Astrocyte of the hippocampus (primary cell): ENCODE results near the gene JRKL.
"Not testable (repeated sequence)": the region's sequence is repeated elsewhere in the genome, so short reads cannot be mapped to it uniquely, and the experiment has no call there.

ENCODE experiments used
- DNase-seq: peaks from one replicate; pipeline ENCODE4 v3.0.0; 2011; ENCODE audit warnings: low read depth, low spot score

The JRKL gene

DNA sequence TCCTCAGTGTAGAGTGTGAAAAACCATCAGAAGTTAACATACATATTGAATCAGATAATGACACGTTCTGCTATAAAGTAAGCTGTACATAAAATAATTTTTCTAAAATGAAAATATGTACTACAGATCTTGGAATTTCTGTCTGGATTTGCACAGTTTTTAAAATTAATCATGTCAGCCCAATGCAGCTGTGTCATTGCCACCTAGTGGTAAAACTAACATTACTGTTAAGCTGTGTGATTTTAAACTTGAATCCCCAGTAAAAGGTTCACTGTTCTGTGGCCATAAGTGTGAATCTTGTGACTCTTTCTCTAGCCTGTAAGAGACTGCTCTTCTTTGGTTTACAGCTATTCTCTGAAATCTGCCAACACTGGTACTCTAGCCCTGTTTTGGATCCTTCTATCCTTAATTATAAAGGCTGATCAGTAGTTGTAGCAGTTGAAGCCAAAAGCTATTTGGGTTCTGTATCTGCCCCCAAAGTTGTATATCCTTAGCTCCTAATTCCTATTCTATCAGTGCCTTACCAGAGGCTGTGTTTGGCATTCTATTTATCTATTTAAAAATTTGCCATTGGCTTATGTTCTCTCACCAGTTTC, 4.0 kb downstream of the JRKL start:
- DNase-seq: peak; percentile 57

DNA sequence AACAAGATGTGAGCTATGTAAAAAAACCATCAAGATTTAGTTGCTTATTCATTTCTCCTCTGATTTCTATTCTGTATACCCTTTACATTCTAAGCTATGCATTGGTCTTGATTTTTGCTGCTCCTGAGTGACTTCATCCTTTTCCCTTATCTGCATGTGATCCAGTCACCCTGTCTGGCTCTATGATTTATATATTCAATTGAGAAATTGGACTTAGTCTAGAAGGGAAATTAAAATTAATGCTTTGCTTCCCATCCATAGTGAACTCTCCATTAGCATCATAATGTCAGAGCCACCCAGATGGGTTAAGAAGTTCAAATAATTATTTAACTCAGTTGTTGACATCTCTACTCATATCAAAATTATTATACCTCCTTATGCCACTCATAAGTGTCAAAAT, 5.0 kb downstream of the JRKL start:
- no peak for DNase-seq

DNA sequence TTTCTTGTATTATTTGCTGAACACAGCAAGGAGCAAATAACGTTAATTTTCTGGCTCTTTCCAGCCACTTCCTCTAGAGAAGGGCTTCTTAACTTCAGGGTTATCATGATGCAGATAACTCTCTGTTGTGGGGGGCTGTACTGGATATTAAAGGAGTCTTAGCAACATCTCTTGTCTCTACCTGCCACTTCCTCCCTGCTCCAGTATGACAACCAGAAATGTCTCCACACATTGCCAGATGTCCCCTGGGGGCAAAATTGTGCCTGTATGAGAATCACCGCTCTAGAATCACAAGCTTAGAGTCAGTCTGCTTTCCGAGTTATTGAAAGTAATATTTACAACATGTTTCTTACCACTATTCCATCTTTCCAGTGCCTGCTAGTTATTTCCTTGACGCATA, 6.8 kb downstream of the JRKL start:
- DNase-seq: no peak

DNA sequence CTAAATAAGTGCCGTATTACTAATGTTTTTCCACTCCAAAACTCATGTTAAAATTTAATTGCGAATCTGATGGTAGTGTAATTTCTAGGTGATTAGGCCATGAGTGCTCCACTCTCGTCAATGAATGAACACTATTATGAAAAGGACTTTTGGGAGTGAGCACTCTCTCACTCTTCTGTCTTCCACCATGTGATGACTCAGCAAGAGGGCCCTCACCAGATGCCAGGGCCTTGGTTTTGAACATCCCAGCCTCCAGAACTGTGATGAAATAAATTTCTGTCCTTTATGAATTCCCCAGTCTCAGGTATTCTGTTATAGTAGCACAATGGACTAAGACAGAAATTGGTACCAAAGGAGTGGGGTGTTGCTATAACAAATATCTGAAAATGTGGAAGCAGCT, 8.1 kb downstream of the JRKL start:
- no peak for DNase-seq

DNA sequence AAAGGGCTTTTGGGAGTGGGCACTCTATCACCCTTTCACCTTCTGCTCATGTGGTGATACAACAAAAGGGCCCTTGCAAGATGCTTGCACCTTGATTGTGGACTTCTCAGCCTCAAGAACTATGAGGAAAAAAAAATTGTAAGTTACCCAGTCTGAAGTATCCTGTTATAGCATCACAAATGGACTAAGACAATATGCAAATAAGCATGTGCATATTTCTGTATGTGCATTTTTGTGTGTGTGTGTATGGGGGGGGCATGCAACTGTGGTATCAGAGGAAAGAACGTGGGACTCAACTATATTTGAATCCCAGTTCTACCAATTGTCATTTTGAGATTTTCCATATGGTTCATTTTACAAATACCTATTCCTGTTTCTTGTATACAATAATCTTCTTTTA, 10.9 kb downstream of the JRKL start:
- no peak for DNase-seq

DNA sequence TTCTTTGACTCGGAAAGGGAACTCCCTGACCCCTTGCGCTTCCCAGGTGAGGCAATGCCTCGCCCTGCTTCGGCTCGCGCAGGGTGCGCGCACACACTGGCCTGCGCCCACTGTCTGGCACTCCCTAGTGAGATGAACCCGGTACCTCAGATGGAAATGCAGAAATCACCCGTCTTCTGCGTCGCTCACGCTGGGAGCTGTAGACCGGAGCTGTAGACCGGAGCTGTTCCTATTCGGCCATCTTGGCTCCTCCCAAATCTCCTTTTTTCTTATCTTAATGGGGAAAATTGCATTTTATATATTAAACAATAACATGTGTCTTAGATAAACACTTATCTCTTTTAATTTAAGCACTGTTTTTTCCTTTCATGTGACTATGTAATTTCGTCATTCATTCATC, 21.6 kb downstream of the JRKL start:
- not testable (repeated sequence) for DNase-seq

DNA sequence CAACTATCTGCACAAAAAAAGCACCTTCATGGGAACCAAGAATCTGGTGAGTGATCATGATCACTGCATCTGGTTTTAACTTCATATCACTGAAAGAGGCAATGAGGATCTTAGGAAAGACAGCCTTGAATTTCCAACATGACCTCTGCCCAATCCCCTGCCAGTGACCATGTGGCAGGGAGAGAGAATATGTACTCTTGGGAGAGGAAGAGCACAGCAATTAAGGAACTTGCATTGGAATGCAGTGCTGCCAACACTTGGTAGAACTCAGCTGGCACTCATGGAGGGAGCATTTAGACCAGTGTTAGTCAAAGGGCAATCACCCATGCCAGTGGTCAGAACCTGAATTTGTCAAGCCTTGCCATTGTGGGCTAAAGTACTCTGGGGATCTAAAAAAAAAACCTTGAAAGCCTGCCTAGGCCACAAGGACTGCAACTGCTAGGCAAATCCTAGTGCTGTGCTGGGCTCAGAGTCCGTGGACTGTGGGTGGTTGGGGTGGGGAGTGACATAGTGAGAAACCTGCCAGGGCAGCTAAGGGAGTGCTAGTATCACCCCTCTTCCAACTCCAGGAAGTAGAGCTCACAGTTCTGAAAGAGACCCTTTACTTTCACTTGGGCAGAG, 23.1 kb downstream of the JRKL start:
- peak; percentile 5 for DNase-seq

DNA sequence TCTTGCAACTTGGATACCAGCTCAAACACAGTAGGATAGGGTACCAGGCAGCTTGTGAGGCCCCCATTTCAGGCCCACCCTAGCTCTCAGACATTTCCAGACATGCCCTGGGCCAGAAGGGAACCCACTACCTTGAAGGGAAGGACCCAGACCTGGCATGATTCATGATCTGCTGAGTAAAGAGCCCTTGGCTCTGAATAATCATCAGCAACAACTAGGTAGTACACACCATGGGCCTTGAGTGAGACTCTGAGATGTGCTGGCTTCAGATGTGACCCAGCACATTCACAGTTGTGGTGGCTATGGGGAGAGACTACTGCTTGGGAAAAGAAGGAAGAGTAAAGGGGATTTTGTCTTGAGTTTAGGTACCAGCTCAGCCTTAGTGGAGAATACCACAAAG, 23.6 kb downstream of the JRKL start:
- DNase-seq: no peak

DNA sequence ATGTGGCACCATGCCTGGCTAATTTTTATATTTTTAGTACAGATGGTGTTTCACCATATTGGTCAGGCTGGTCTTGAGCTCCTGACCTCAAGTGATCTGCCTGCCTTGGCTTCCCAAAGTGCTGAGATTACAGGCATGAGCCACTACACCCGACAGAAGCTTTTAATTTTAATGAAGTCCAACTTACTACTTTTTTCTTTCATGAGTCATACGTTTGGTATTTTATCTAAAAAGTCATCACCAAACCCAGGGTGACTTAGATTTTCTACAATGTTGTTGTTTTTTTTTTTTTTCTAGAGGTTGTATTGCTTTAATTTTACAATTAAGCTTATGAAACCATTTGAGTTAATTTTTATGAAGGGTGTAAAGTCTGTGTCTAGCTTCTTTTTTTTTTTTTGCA, 34.9 kb downstream of the JRKL start:
- peak; percentile 51 for DNase-seq

DNA sequence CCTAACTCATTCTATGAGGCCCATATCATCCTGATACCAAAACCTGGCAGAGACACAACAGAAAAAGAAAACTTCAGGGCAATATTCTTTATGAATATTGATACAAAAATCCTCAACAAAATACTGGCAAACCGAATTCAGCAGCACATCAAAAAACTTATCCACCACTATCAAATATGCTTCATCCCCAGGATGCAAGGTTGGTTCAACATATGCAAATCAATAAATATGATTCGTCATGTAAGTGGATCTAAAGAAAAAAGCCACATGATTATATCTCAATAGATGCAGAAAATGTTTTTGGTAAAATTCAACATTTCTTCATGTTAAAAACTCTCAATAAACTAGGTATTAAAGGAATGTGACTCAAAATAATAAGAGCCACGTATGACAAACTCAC, 40.9 kb downstream of the JRKL start:
- no peak for DNase-seq

DNA sequence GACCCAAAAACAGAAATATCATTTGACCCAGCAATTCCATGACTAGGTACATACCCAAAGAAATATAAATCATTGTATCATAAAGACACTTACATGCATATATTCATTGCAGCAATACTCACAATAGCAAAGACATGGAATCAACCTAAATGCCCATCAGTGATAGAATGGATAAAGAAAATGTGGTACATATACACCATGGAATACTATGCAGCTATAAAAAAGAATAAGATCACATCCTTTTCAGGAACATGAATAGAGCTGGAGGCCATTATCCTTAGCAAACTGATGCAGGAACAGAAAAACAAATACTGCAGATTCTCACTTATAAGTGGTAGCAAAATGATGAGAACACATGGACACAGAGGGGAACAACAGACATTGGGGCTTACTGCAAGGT, 42.8 kb downstream of the JRKL start:
- DNase-seq: not testable (repeated sequence)
